Neuronal stem cell (in vitro differentiated cells): ENCODE results near the gene IMP4.

Source experiments
- DNase-seq: peaks from one replicate; pipeline ENCODE4 v3.0.0-alpha.2; 2013; ENCODE audit warnings: low spot score
- H2AFZ ChIP-seq: one replicate; pipeline ENCODE4 v1.6.1; 2013; ENCODE audit warnings: mild to moderate bottlenecking, low read length, inconsistent platforms
- H2AK5ac ChIP-seq: 2 replicates; pipeline ENCODE4 v1.6.1; 2013; ENCODE audit warnings: low read depth, mild to moderate bottlenecking, inconsistent platforms, low read length, moderate library complexity, mixed read lengths
- H2BK120ac ChIP-seq: 2 replicates; pipeline ENCODE4 v1.6.1; 2013; ENCODE audit warnings: low read depth, mild to moderate bottlenecking, inconsistent platforms, low read length, moderate library complexity, mixed read lengths
- H2BK12ac ChIP-seq: one replicate; pipeline ENCODE4 v1.6.1; 2013; ENCODE audit warnings: low read length, inconsistent platforms
- H2BK15ac ChIP-seq: 2 replicates; pipeline ENCODE4 v1.6.1; 2013; ENCODE audit warnings: mild to moderate bottlenecking, low read length, inconsistent platforms, mixed read lengths
- H2BK5ac ChIP-seq: one replicate; pipeline ENCODE4 v1.6.1; 2013; ENCODE audit warnings: inconsistent platforms, mild to moderate bottlenecking, low read length, moderate library complexity
- H3K14ac ChIP-seq: one replicate; pipeline ENCODE4 v1.6.1; 2013; ENCODE audit warnings: low read length, inconsistent platforms
- H3K18ac ChIP-seq: 2 replicates; pipeline ENCODE4 v1.6.1; 2013; ENCODE audit warnings: low read length, inconsistent platforms
- H3K23ac ChIP-seq: 2 replicates; pipeline ENCODE4 v1.6.1; 2013; ENCODE audit warnings: low read depth, mild to moderate bottlenecking, mixed read lengths, low read length, inconsistent platforms; ENCODE audit not compliant: poor library complexity
- H3K27ac ChIP-seq: replicated peaks from 3 replicates; pipeline ENCODE4 v1.5.1; 2013; ENCODE audit warnings: low read length, inconsistent platforms
- H3K27me3 ChIP-seq, 3 experiments: 2 replicates each; pipeline ENCODE4 v1.6.1; 2013; ENCODE audit warnings: low read length in 3 of 3, mild to moderate bottlenecking in 2 of 3, inconsistent platforms in 1 of 3, low read depth in 1 of 3, mixed read lengths in 1 of 3, moderate library complexity in 1 of 3; ENCODE audit not compliant: control insufficient read depth in 3 of 3, insufficient read depth in 3 of 3
- H3K36me3 ChIP-seq, 2 donors: replicated peaks in 1 of 2; 2 replicates each; pipeline ENCODE4 v1.6.1; 2013; ENCODE audit warnings: low read length in 2 of 2; ENCODE audit not compliant: control insufficient read depth in 2 of 2, insufficient read depth in 2 of 2
- H3K4ac ChIP-seq: 2 replicates; pipeline ENCODE4 v1.6.1; 2013; ENCODE audit warnings: inconsistent platforms, mild to moderate bottlenecking, low read length, moderate library complexity
- H3K4me1 ChIP-seq, 2 donors: 1 replicate in 1 of 2; 2 replicates in 1 of 2; pipeline ENCODE4 v1.6.1; 2013; ENCODE audit warnings: low read length in 2 of 2, low read depth in 1 of 2; ENCODE audit not compliant: control insufficient read depth in 2 of 2, insufficient read depth in 1 of 2
- H3K4me2 ChIP-seq: one replicate; pipeline ENCODE4 v1.6.1; 2013; ENCODE audit warnings: mild to moderate bottlenecking, low read length, inconsistent platforms; ENCODE audit not compliant: insufficient read depth, poor library complexity, severe bottlenecking
- H3K4me3 ChIP-seq, 2 donors: 2 replicates each; pipeline ENCODE4 v1.5.1; 2013; ENCODE audit warnings: low read length in 2 of 2, mild to moderate bottlenecking in 2 of 2, inconsistent platforms in 1 of 2, moderate library complexity in 1 of 2
- H3K79me1 ChIP-seq: one replicate; pipeline ENCODE4 v1.6.1; 2013; ENCODE audit warnings: low read depth, mild to moderate bottlenecking, inconsistent platforms, low read length, moderate library complexity
- H3K9ac ChIP-seq: one replicate; pipeline ENCODE4 v1.6.1; 2013; ENCODE audit warnings: mild to moderate bottlenecking, low read depth, low read length, inconsistent platforms; ENCODE audit not compliant: poor library complexity
- H3K9me3 ChIP-seq, 2 donors: replicated peaks in 1 of 2; 2 replicates each; pipeline versions ENCODE3 to v1.6.1; 2013; ENCODE audit warnings: low read length in 2 of 2, mild to moderate bottlenecking in 2 of 2, inconsistent platforms in 1 of 2, low read depth in 1 of 2, mixed read lengths in 1 of 2, moderate library complexity in 1 of 2; ENCODE audit not compliant: control insufficient read depth in 2 of 2, insufficient read depth in 1 of 2
- H4K8ac ChIP-seq: one replicate; pipeline ENCODE4 v1.6.1; 2013; ENCODE audit warnings: low read depth, mild to moderate bottlenecking, inconsistent platforms, low read length, moderate library complexity
- H4K91ac ChIP-seq: one replicate; pipeline ENCODE4 v1.6.1; 2013; ENCODE audit warnings: low read length, low read depth, mild to moderate bottlenecking, inconsistent platforms; ENCODE audit not compliant: poor library complexity
- WGBS, 2 donors: extraction: QIAGEN DNeasy Blood & Tissue Kit; methylation state at CpG; one replicate each; pipeline ENCODE4 v1.1.7; 2013; ENCODE audit warnings: missing lambda C conversion rate in 2 of 2, mixed read lengths in 1 of 2; ENCODE audit not compliant: insufficient read length in 2 of 2, insufficient replicate concordance in 1 of 2; ENCODE audit errors: extremely low coverage in 2 of 2; 5-methylcytosine and 5-hydroxymethylcytosine counted together

Gene IMP4

DNA sequence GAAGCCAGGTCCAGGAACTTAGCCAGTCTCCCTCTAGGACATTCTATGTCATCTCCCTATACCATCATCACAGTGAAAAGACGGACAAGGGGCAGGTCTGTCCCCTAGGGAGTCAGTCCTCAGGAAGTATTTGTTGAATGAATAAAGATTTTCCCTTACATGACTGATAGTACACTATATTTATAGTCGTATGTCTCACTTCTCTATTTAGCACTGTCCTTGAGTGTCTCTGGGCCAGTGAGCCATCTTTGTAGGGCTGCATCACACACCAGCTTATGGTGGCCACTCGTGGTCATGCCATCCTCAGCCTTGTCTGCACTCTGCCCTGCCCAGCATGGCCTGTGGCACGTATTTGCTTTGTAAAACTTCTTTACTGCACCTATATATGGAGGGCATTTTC is 38.9 kb downstream of the IMP4 start:
- H4K8ac ChIP-seq, result no peak overlapping the region
- H3K4me3 ChIP-seq, result no peak overlapping the region
- no CpG with 5 or more reads among the region's 4 CpGs for WGBS, 2 donors
- no peak overlapping the region for H3K27ac ChIP-seq
- no peaks in the 10 kb centered on the region for H3K36me3 ChIP-seq
- no peaks in the 10 kb centered on the region for H3K9me3 ChIP-seq
- no peaks in the 10 kb centered on the region for H3K27me3 ChIP-seq
- H3K9ac ChIP-seq, result no peak overlapping the region
- no peak overlapping the region for H3K18ac ChIP-seq
- no peak overlapping the region for H3K23ac ChIP-seq
- H2BK5ac ChIP-seq, result no peak overlapping the region
- H3K14ac ChIP-seq, result no peak overlapping the region
- no peak overlapping the region for H2BK12ac ChIP-seq
- no peak overlapping the region for H3K4ac ChIP-seq
- H3K4me1 ChIP-seq, result no peaks in the 10 kb centered on the region
- no peak for DNase-seq
- no peak overlapping the region for H4K91ac ChIP-seq
- no peak overlapping the region for H3K4me2 ChIP-seq
- H2BK15ac ChIP-seq, result no peak overlapping the region
- no peak overlapping the region for H2BK120ac ChIP-seq
- no peak overlapping the region for H2AK5ac ChIP-seq
- no peaks in the 10 kb centered on the region for H3K79me1 ChIP-seq
- H2AFZ ChIP-seq, result no peak overlapping the region

- H2BK15ac ChIP-seq, result no peak overlapping the region
- peaks cover under 1 to 3% of the 10 kb centered on the region in 2 donors for H3K4me1 ChIP-seq
- H2BK5ac ChIP-seq, result no peak overlapping the region
- WGBS, 2 donors, result no CpG with 5 or more reads among the region's 8 CpGs
- no peak overlapping the region for H4K91ac ChIP-seq
- H3K9me3 ChIP-seq, result no peaks in the 10 kb centered on the region
- no peak overlapping the region for H3K4ac ChIP-seq
- no peak overlapping the region for H3K4me3 ChIP-seq
- no peak overlapping the region for H2AFZ ChIP-seq
- no peak overlapping the region for H3K23ac ChIP-seq
- no peak overlapping the region for H2BK12ac ChIP-seq
- no peak overlapping the region for H2BK120ac ChIP-seq
- H3K27ac ChIP-seq, result no peak overlapping the region
- H3K27me3 ChIP-seq, result no peaks in the 10 kb centered on the region
- H3K36me3 ChIP-seq, result no peaks in the 10 kb centered on the region
- DNase-seq, result no peak
- H3K9ac ChIP-seq, result no peak overlapping the region
- H3K14ac ChIP-seq, result no peak overlapping the region
- no peak overlapping the region for H3K4me2 ChIP-seq
- H4K8ac ChIP-seq, result no peak overlapping the region
- no peaks in the 10 kb centered on the region for H3K79me1 ChIP-seq
- H2AK5ac ChIP-seq, result no peak overlapping the region
- no peak overlapping the region for H3K18ac ChIP-seq
Observed at GRCh38 chr2:130382313-130382917, 39.7 kb downstream of the IMP4 start.

- no peak for DNase-seq
- Histone ChIP-seq H2BK12ac (no peak overlapping the region), H3K27ac (no peak overlapping the region), H2BK120ac (no peak overlapping the region), H3K4ac (no peak overlapping the region), H2BK15ac (no peak overlapping the region), H3K18ac (no peak overlapping the region), H3K4me3 (no peak overlapping the region), H3K9me3 (no peaks in the 10 kb centered on the region), H3K4me2 (no peak overlapping the region), H3K79me1 (no peaks in the 10 kb centered on the region), H3K36me3 (no peaks in the 10 kb centered on the region), H3K9ac (no peak overlapping the region), H2AFZ (no peak overlapping the region), H4K8ac (no peak overlapping the region), H2BK5ac (no peak overlapping the region), H4K91ac (no peak overlapping the region), H3K14ac (no peak overlapping the region), H3K4me1 (peaks cover 4 to 8% of the 10 kb centered on the region in 2 donors), H3K27me3 (peaks cover 0 to 2% (median 0%) of the 10 kb centered on the region in 3 experiments), H2AK5ac (no peak overlapping the region), H3K23ac (no peak overlapping the region)
- no CpG with 5 or more reads among the region's 3 CpGs for WGBS, 2 donors
Observed at GRCh38 chr2:130385709-130386108, 43.0 kb downstream of the IMP4 start.

- no peak overlapping the region for H2AK5ac ChIP-seq
- no peak overlapping the region for H3K4me2 ChIP-seq
- no peak overlapping the region for H2BK15ac ChIP-seq
- H2AFZ ChIP-seq, result no peak overlapping the region
- no peak overlapping the region for H3K4me3 ChIP-seq
- H3K9me3 ChIP-seq, result no peaks in the 10 kb centered on the region
- H4K8ac ChIP-seq, result no peak overlapping the region
- WGBS, 2 donors, result no CpG with 5 or more reads among the region's 4 CpGs
- H2BK5ac ChIP-seq, result no peak overlapping the region
- no peaks in the 10 kb centered on the region for H3K36me3 ChIP-seq
- H3K14ac ChIP-seq, result no peak overlapping the region
- no peak overlapping the region for H3K4ac ChIP-seq
- H3K79me1 ChIP-seq, result no peaks in the 10 kb centered on the region
- no peak overlapping the region for H2BK12ac ChIP-seq
- no peak overlapping the region for H4K91ac ChIP-seq
- H3K18ac ChIP-seq, result no peak overlapping the region
- H3K4me1 ChIP-seq, result peaks cover 7 to 9% of the 10 kb centered on the region in 2 donors
- H3K23ac ChIP-seq, result no peak overlapping the region
- H3K9ac ChIP-seq, result no peak overlapping the region
- DNase-seq, result no peak
- H3K27ac ChIP-seq, result no peak overlapping the region
- H2BK120ac ChIP-seq, result no peak overlapping the region
- H3K27me3 ChIP-seq, result peaks cover 0 to 2% (median 0%) of the 10 kb centered on the region in 3 experiments
Observed at GRCh38 chr2:130387071-130387400, 44.3 kb downstream of the IMP4 start.
